Nephron (organoid): Measurements from ENCODE around the gene DIP2C.
"Not testable (repeated sequence)": the region's sequence is repeated elsewhere in the genome, so short reads cannot be mapped to it uniquely, and the experiment has no call there.

ENCODE experiments used
- H3K27ac Mint-ChIP-seq, 3 experiments: 2 replicates each; pipeline ENCODE4 v1.8.0; 2020; ENCODE audit warnings: mixed read lengths in 3 of 3, mild to moderate bottlenecking in 2 of 3, moderate library complexity in 1 of 3
- H3K27me3 Mint-ChIP-seq: 2 replicates; pipeline ENCODE4 v1.8.0; 2021; ENCODE audit warnings: low read depth, mild to moderate bottlenecking, moderate library complexity, mixed read lengths
- H3K36me3 Mint-ChIP-seq: 2 replicates; pipeline ENCODE4 v1.8.0; 2020; ENCODE audit warnings: low read depth, mixed read lengths
- H3K4me1 Mint-ChIP-seq: 2 replicates; pipeline ENCODE4 v1.8.0; 2020; ENCODE audit warnings: mixed read lengths
- H3K4me3 Mint-ChIP-seq, 3 experiments: 2 replicates each; pipeline ENCODE4 v1.8.0; 2020; ENCODE audit warnings: mild to moderate bottlenecking in 3 of 3, mixed read lengths in 3 of 3, moderate library complexity in 2 of 3
- H3K9me3 Mint-ChIP-seq: 2 replicates; pipeline ENCODE4 v1.8.0; 2020; ENCODE audit warnings: mixed read lengths
- TF ChIP-seq, protein P1 (sequence below), 3 experiments: fragments of 200-600 bp; sonication (generic); IDR thresholded peaks; one replicate each; pipeline ENCODE4 v1.5.0; 2021; ENCODE audit warnings: antibody characterized with exemption in 3 of 3; ENCODE audit not compliant: unreplicated experiment in 3 of 3

DIP2C gene

GRCh38 chr10:707861-708260, 18.4 kb upstream of the DIP2C start:
- Mint-ChIP-seq H3K36me3 (no peaks in the 10 kb centered on the region), H3K4me1 (no peaks in the 10 kb centered on the region), H3K4me3 (no peak overlapping the region), H3K27ac (no peak overlapping the region), H3K27me3 (peaks cover 27% of the 10 kb centered on the region), H3K9me3 (peaks cover 10% of the 10 kb centered on the region)
- TF ChIP-seq, protein P1, sequence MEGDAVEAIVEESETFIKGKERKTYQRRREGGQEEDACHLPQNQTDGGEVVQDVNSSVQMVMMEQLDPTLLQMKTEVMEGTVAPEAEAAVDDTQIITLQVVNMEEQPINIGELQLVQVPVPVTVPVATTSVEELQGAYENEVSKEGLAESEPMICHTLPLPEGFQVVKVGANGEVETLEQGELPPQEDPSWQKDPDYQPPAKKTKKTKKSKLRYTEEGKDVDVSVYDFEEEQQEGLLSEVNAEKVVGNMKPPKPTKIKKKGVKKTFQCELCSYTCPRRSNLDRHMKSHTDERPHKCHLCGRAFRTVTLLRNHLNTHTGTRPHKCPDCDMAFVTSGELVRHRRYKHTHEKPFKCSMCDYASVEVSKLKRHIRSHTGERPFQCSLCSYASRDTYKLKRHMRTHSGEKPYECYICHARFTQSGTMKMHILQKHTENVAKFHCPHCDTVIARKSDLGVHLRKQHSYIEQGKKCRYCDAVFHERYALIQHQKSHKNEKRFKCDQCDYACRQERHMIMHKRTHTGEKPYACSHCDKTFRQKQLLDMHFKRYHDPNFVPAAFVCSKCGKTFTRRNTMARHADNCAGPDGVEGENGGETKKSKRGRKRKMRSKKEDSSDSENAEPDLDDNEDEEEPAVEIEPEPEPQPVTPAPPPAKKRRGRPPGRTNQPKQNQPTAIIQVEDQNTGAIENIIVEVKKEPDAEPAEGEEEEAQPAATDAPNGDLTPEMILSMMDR (IDR thresholded peaks at IDR 0.05; ENCODE audit: unreplicated experiment in 3 of 3), result no peak

DNA sequence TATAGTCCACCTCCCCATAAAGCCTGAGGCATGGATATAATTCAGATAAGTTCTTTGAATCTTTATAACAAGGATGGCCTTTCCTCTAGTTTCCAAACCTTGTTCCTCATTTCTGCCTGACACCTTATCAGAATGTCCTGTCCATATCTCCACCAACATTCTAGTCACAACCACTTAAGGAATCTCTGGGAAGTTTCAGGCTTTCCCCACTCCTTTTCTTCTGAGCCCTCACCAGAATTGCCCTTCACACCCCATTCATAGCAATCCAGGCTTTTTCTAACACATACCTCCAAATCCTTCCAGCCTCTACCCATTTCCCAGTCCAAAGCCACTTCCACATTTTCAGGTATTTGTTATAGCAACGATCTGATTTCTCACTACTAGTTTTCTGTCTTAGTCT, 18.0 kb upstream of the DIP2C start:
- H3K9me3 Mint-ChIP-seq, result peaks cover 11% of the 10 kb centered on the region
- no peak overlapping the region for H3K27ac Mint-ChIP-seq
- TF ChIP-seq, protein P1 (IDR thresholded peaks at IDR 0.05; ENCODE audit: unreplicated experiment in 3 of 3), result no peak
- H3K4me1 Mint-ChIP-seq, result no peaks in the 10 kb centered on the region
- no peak overlapping the region for H3K4me3 Mint-ChIP-seq
- H3K36me3 Mint-ChIP-seq, result no peaks in the 10 kb centered on the region
- H3K27me3 Mint-ChIP-seq, result peaks cover 28% of the 10 kb centered on the region

- Mint-ChIP-seq H3K9me3 (peaks cover 11% of the 10 kb centered on the region), H3K4me1 (peaks cover 6% of the 10 kb centered on the region), H3K27me3 (peaks cover 42% of the 10 kb centered on the region), H3K4me3 (no peak overlapping the region), H3K27ac (no peak overlapping the region), H3K36me3 (no peaks in the 10 kb centered on the region)
- TF ChIP-seq, protein P1 (IDR thresholded peaks at IDR 0.05; ENCODE audit: unreplicated experiment in 3 of 3), result no peak
Observed at GRCh38 chr10:703118-703517, 13.7 kb upstream of the DIP2C start.

- Mint-ChIP-seq H3K27me3 (peaks cover 36% of the 10 kb centered on the region), H3K27ac (peak overlapping the region in 1 of 3 experiments; percentile 20), H3K9me3 (peaks cover 11% of the 10 kb centered on the region), H3K4me3 (peak overlapping the region in 1 of 3 experiments; percentile 5)
- not testable (repeated sequence) for H3K36me3 Mint-ChIP-seq, H3K4me1 Mint-ChIP-seq
Observed at GRCh38 chr10:700183-700582, 10.7 kb upstream of the DIP2C start.

DNA sequence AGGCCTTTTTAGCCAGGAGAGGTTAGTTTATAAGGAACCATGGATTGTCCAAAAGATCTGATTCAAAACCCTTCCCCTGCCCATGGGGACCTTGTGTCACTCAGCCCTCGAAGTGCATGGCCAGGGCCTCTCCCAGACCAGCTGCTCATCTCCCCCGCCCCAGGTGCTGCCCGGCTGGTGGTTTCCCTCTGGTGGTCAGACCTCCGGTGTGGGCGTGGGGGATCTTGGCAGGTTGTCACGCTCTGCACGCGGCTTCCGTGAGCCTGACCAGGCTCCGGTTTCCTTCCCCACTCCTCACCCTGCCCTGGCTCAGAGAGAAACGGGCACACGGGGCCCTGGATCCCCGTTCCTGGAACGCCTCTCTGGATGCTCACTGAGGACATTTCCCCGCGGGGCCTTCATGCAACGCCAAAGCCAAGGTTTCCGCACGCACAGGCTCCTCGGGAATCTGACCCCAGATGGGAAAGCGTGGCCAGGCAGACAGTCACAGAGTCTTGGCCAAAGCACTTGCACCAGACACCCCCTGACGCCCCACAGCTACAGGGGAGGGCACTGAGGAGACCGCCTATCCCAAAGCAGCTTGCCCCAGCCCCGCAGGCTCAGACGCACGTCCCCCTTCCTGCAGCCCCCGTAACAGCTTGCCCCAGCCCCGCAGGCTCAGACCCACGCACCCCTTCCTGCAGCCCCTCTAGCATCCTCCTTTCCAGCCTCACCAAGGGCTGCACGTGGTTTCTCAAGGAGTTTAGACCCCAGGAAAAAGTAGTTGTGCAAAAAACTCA, 7.8 kb upstream of the DIP2C start:
- no peaks in the 10 kb centered on the region for H3K36me3 Mint-ChIP-seq
- H3K9me3 Mint-ChIP-seq, result no peaks in the 10 kb centered on the region
- peaks cover 21% of the 10 kb centered on the region for H3K4me1 Mint-ChIP-seq
- H3K27ac Mint-ChIP-seq, result no peak overlapping the region
- peaks cover 40% of the 10 kb centered on the region for H3K27me3 Mint-ChIP-seq
- no peak overlapping the region for H3K4me3 Mint-ChIP-seq
- TF ChIP-seq, protein P1 (IDR thresholded peaks at IDR 0.05; ENCODE audit: unreplicated experiment in 3 of 3), result no peak

DNA sequence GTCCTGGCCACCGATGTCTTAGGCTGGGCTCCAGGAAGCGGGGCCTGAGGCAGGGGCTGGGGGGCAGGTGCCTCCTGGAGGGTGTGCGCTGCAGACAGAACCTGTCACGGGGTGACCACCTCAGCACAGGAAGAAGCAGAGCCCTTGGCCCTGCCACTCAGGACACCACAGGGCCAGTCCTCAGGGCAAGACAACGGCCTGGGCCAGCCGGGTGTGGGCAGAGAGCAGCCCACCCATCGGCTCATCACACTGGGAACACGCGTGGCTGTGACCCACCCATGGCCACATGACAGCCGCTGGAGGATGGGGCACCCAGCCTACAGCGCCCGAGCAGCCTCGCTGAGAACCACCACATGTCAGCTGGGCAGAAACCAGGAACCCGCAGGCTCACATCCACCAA, 5.9 kb upstream of the DIP2C start:
- no peak overlapping the region for H3K27ac Mint-ChIP-seq
- no peaks in the 10 kb centered on the region for H3K9me3 Mint-ChIP-seq
- H3K27me3 Mint-ChIP-seq, result peaks cover 47% of the 10 kb centered on the region
- TF ChIP-seq, protein P1 (IDR thresholded peaks at IDR 0.05; ENCODE audit: unreplicated experiment in 3 of 3), result no peak
- H3K36me3 Mint-ChIP-seq, result no peaks in the 10 kb centered on the region
- H3K4me1 Mint-ChIP-seq, result peaks cover 25% of the 10 kb centered on the region
- H3K4me3 Mint-ChIP-seq, result no peak overlapping the region
